IPS-NIHi11 (cell line): ENCODE data around the gene MAPKAPK2.

Source experiments
- DNase-seq: peaks from one replicate; pipeline ENCODE4 v3.0.0; 2012; ENCODE audit warnings: mixed read lengths, low spot score

Gene MAPKAPK2

DNA sequence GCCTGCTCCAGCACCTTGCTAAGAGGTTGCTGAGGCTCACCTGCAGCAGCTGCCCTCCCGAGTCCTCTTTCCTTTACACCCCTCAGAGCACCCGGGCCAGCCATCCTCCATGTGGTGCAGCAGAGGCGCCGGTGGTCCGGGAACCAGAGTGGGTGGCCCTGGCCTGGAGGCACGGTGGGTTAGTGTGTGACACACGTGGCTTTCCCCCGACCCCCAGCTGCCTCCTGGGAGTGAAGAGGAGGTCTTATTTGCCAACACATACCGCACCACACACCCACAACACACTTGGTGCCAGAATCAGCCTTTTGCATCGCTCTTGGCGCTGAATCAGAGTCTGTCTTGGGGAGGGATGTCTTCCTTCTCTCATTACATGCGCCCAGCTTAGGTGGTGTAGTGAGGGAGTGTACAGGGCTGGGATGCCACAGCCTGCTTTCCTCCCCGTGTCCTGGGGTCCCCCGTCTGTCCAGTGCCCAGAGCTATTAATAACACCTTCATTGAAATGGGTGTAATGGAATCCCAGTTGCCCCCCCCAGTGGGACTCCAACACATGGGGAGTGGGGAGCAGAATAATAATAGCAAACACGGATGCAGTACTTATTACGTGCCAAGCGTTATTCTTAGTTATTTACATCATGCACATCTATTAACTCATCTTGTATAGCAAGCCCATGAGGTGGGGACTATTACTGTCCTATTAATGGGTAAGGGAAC, 38.2 kb downstream of the MAPKAPK2 start:
- DNase-seq, result no peak

- no peak for DNase-seq
Observed at GRCh38 chr1:206723462-206723804, 38.7 kb downstream of the MAPKAPK2 start.

- peak; percentile 39 for DNase-seq
Observed at GRCh38 chr1:206723805-206724472, 39.2 kb downstream of the MAPKAPK2 start.

GRCh38 chr1:206725109-206725963, 40.6 kb downstream of the MAPKAPK2 start:
- peak; percentile 70 for DNase-seq

DNA sequence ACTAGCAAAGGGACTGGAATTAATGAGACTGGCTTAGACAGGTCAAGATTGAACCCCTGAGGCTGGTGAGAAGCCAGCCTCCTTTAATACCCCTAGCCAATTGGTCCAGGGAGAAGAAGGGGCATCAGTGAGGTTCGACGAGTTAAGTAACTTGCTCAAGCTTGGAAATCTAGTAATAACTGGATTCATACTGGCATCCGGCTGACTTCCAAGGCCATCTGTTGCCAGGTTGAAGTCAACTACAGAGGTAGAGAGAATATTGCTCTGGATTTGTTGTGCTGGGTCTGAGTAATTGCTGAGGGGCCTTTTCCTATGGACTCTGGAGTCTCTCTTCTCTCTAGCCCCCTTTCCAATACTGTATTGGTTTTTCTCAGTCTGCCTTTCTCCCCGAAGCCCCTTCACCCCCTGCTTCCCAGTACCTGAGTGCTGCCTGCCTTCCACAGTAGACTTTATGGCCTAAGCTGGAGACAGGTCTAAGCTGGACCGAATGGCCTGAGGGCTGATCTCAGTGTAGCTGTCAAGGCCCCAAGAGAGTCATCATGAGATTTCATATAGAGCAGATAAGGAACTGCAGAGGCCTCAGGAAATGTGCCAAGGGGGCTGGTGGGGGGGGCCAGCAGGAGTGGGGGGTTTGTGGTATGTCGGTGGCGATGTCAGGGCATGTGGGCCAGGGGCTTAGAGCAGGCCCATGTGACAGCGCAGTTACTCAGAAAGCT, 43.4 kb downstream of the MAPKAPK2 start:
- DNase-seq, result no peak

DNA sequence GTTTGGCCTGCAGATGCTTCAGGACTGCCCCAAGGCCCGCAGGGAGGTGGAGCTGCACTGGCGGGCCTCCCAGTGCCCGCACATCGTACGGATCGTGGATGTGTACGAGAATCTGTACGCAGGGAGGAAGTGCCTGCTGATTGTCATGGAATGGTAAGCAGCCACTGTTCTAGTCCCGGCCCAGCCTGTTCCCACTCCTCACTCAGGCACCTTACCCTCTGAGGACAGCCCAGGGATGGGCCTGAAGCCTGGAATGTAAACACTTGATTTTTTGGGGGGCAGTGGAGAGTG, 43.9 kb downstream of the MAPKAPK2 start:
- DNase-seq, result no peak

DNA sequence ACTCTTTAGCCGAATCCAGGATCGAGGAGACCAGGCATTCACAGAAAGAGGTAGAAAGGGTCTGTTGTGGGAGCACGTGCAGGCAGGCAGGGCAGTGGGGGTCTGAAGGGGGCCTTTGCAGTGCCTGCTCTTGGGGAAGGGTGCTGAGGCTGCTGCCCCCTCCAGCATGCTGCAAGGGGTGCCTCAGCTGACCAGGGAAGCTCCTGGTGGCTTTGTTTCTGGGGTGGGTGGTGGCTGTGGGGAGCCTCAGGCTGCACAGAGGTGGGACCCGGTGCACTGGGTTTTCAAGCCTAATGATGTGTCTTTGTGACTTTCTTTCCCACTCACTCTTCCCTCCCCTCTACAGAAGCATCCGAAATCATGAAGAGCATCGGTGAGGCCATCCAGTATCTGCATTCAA, 44.3 kb downstream of the MAPKAPK2 start:
- DNase-seq, result no peak

DNA sequence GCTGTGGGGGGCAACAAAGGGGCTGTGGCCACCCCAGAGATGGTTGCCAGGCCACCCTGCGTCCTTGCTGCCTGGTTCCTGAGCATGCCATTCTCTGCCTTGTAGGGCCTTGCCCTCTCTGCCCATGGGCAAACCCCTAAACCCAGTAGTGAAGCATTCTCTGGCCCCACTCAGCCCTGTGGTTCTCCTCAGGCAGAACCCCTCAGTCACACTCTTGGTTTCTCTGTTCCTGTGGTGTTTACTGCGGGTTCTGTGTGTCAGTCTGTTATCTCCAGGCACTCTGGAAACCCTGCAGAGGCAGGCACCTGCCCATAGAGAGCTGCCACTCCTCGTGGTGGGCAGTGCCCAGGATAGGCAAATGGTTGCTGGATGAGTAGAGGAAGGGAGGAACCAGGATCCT, 44.8 kb downstream of the MAPKAPK2 start:
- no peak for DNase-seq

GRCh38 chr1:206732508-206732907, 47.8 kb downstream of the MAPKAPK2 start:
- no peak for DNase-seq

GRCh38 chr1:206732992-206733391, 48.3 kb downstream of the MAPKAPK2 start:
- DNase-seq, result no peak

GRCh38 chr1:206734499-206735142, 49.9 kb downstream of the MAPKAPK2 start:
- DNase-seq, result peak; percentile 77

GRCh38 chr1:206735553-206736031, 50.9 kb downstream of the MAPKAPK2 start:
- DNase-seq, result no peak

- DNase-seq, result no peak
Observed at GRCh38 chr1:206736878-206737728, 52.4 kb downstream of the MAPKAPK2 start.

- DNase-seq, result no peak
Observed at GRCh38 chr1:206737729-206738201, 53.1 kb downstream of the MAPKAPK2 start.

DNA sequence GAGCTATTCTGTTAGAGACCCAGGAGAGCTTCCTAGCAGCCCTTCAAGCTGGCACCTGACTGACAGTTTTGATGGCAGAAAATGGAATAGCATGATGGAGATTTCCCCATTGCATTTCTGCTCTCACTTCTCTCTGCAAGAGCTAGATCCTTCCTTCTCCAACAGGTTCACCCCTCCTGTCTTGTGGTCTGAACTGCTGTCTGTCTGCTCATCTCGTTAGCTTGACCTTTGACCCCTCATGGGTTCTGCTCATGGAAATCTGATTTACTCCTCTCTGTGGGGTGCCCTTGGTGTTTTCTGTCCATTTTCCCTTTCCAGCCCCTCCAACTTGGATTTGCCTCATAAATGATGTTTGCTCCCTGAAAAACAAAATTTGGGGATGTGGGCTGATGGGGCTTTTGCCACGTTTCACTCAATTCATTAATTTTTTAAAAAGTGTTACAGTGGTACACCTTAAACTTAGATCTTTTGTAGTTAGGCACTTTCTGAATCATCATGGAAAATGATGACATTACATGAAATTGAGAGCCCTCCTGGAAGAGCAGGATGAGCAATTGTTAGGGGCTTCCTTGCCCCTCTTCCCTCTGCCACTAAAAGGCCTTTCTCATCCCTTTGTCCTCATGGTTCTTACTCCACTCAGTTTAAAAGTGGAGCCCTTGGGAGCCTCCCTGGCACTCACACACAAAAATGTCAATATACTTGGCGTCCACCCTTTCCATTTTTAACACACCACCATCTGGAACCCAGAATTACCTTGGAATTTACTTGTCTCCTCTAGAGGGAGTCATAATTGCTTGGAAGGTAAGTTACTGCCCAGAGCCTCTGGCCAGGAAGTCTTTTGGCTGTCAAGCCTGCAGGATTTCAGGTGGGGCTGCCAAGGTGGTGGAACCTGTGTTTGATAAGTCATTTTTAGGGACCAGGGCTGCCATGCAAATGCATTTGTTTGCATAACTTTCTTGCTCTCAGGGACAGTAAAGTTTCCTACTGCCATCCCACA, 54.0 kb downstream of the MAPKAPK2 start:
- peak; percentile 64 for DNase-seq

DNA sequence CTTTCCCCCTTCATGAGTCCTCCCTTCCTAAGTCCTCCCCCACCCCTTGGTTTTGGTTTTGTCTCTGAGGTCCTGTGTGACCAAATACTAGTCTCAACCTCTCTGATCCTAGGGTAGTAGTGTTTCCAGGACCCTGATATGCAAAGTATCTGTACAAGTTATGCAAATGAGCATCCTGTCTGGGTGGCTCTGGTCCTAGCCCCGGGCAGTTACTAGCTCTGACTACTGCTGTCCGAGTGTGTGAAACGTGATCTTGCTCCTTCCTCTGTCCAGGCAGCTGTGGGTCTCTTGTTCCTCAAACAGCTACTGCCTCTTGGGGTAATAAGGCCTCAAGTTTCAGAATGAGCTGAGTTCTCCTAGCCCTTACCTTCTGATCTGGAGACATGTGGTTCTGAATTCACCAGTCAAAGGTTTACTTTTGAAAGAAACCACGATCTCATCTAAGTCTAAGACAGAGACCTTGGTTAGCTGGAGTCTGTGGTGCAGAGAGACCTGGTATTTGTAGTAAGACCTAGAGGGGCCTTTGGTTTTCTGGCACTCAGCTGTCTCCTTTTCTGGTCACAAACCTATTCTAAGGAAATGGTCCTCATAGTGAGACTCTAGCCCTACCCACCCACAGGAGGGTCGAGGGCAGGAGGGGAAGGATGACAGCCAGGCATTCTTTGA, 54.8 kb downstream of the MAPKAPK2 start:
- DNase-seq, result peak; percentile 42

- DNase-seq, result no peak
Observed at GRCh38 chr1:206741142-206741701, 56.5 kb downstream of the MAPKAPK2 start.

DNA sequence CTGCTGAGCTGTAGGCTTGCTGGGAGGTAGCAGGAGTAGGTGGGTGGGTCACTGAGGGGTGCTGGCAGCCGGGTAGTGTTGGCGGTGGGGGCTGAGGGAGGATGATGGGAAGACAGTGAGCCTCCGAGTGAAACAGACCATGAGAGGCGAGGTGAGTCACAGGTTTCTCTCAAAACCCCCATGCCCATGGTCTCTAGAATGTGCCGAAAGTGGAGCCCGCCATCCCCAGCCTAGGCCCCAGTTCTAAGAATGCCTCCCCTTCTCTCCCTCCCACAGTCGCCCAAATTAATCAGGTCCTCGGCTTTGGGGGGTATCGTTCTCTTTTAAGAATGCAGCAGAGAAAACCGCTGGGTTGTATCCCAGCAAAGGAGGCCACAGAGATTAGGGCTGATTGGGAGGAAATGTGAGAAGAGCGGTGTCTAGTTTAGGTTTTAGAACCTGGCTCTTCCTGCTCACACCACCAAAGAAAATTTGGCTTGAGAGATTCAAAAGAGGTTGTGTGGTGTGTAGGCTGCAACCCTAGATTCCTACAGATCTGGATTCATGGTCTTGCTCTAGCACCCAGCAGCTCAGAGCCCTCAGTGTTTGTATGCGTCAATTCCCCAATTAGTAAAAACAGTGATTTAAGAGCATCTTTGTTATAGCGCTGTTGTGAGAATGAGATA, 58.1 kb downstream of the MAPKAPK2 start:
- DNase-seq, result no peak
